Spleen (tissue), 11 donors: ENCODE measurements around the gene TCF12. TPM values are rescaled to one million over a fixed set of nuclear protein-coding genes. Genes with fewer than 3 reads are reported as not detected.

ENCODE experiments used
- DNase-seq: peaks from one replicate; pipeline ENCODE4 v3.0.0-alpha.2; 2020
- H3K27ac ChIP-seq, 8 donors: fragments of 200-600 bp; sonication (generic) in 7 of 8; 1 replicate in 4 of 8; 2 replicates in 4 of 8; pipeline versions ENCODE4 v1.5.0 to v1.8.0; 2016 to 2021; ENCODE audit warnings: inconsistent platforms in 4 of 8, mild to moderate bottlenecking in 4 of 8, moderate library complexity in 1 of 8
- H3K27me3 ChIP-seq, 7 donors: fragments of 200-600 bp; sonication (generic) in 6 of 7; replicated peaks in 1 of 7; 1 replicate in 4 of 7; 2 replicates in 3 of 7; pipeline versions ENCODE4 v1.5.0 to v1.8.0; 2016 to 2021; ENCODE audit warnings: inconsistent platforms in 3 of 7, mild to moderate bottlenecking in 1 of 7
- H3K36me3 ChIP-seq, 6 donors: fragments of 200-600 bp; sonication (generic) in 5 of 6; 1 replicate in 4 of 6; 2 replicates in 2 of 6; pipeline versions ENCODE4 v1.5.0 to v1.8.0; 2016 to 2021; ENCODE audit warnings: inconsistent platforms in 2 of 6
- H3K4me1 ChIP-seq, 6 donors: fragments of 200-600 bp; sonication (generic) in 5 of 6; 1 replicate in 3 of 6; 2 replicates in 3 of 6; pipeline versions ENCODE4 v1.5.0 to v1.8.0; 2016 to 2021; ENCODE audit warnings: inconsistent platforms in 3 of 6
- H3K4me3 ChIP-seq, 8 donors: fragments of 200-600 bp; sonication (generic) in 7 of 8; 1 replicate in 4 of 8; 2 replicates in 4 of 8; pipeline versions ENCODE4 v1.5.0 to v1.8.0; 2016 to 2021; ENCODE audit warnings: inconsistent platforms in 4 of 8, mild to moderate bottlenecking in 4 of 8, moderate library complexity in 2 of 8
- H3K9me3 ChIP-seq, 8 donors: fragments of 200-600 bp; sonication (generic) in 7 of 8; 1 replicate in 4 of 8; 2 replicates in 4 of 8; pipeline versions ENCODE4 v1.5.0 to v1.8.0; 2016 to 2021; ENCODE audit warnings: inconsistent platforms in 4 of 8
- CTCF ChIP-seq, 11 experiments: fragments of 200-600 bp in 7 of 11; fragments of 450-650 bp in 4 of 11; sonication (generic) in 4 of 11; IDR thresholded peaks in 8 of 11; conservative IDR thresholded peaks in 3 of 11; 1 replicate in 7 of 11; 2 replicates in 4 of 11; pipeline versions ENCODE4 v1.4.0 to v1.8.0; 2016 to 2021; ENCODE audit warnings: antibody characterized with exemption in 11 of 11, inconsistent platforms in 4 of 11, mild to moderate bottlenecking in 1 of 11
- POLR2A ChIP-seq, 3 donors: fragments of 450-650 bp; IDR thresholded peaks; one replicate each; pipeline ENCODE4 v1.5.1; 2017; ENCODE audit warnings: antibody characterized with exemption in 3 of 3, mild to moderate bottlenecking in 1 of 3
- POLR2AphosphoS5 ChIP-seq, 3 donors: sonication (generic); formaldehyde crosslinking; IDR thresholded peaks; one replicate each; pipeline ENCODE4 v1.5.1; 2017; ENCODE audit warnings: antibody characterized with exemption in 3 of 3
- whole genome bisulfite sequencing, 5 donors: extraction: QIAGEN DNeasy Blood & Tissue Kit in 3 of 5; methylation state at CpG; one replicate each; pipeline versions ENCODE4 v1.1.5 to v1.1.7; 2013 to 2018; 5-methylcytosine and 5-hydroxymethylcytosine counted together
- intact Hi-C: fragments of 100-400 bp; cut with DNase I; formaldehyde crosslinking; loops from one replicate; pipeline ENCODE4 v1.15.0; 2023; ENCODE audit warnings: low total_unique reads
- polyA plus RNA-seq, 3 donors: library from polyadenylated mRNA; stranded (reverse); fragments of 200-250 nt; gene quantifications; one replicate each; pipeline ENCODE4 v1.2.1, GENCODE V29; 2013
- total RNA-seq, 7 donors: library from RNA; depleted of rRNA in 3 of 7; stranded (reverse); fragments of >200 nt in 3 of 7; fragmentation: NEBNext Ultra II Directional in 4 of 7; extraction: Animal tissue kit (Norgen Biotek cat#: 25700) in 4 of 7; gene quantifications; one replicate each; pipeline versions ENCODE4 v1.1.0 to v1.2.1, GENCODE V29; 2016 to 2021
- donor health status: healthy with polysubstance abuse.
- donor health status: DM: no; HTN: no; CAD: no; lungs with moderate emphysema.
- donor health status: DM: no; HTN: no; CAD: no.
- donor health status: Bipolar disorder and iron deficiency.
- donor health status: healthy.
- donor health status: DM: no; HTN: no; CAD: no.
- donor health status: DM: yes; HTN: yes; CAD: no.

TCF12 gene
- total and polyA plus RNA-seq, 10 donors = 8.3 to 139 (median 111) TPM

- Histone ChIP-seq H3K36me3 (no peaks in the 10 kb centered on the region), H3K4me3 (no peak overlapping the region), H3K27ac (no peak overlapping the region), H3K4me1 (peaks cover 5 to 53% (median 23%) of the 10 kb centered on the region in 6 donors), H3K27me3 (no peaks in the 10 kb centered on the region), H3K9me3 (no peaks in the 10 kb centered on the region)
- intact Hi-C loops = no loop called here
- TF ChIP-seq POLR2A (IDR thresholded peaks at IDR 0.05) (no peak), CTCF (IDR thresholded peaks at IDR 0.05 in 8 of 11, conservative IDR thresholded peaks at IDR 0.05 in 3 of 11) (no peak), POLR2AphosphoS5 (IDR thresholded peaks at IDR 0.05) (no peak)
- DNase-seq = no peak
- WGBS, 5 donors = 57 to 76% (median 68%) methylated on average over 1 of the region's 1 CpG
These were observed 45.7 kb downstream of the TCF12 start for GRCh38 chr15:56964182-56964581.

- Histone ChIP-seq H3K27ac (no peak overlapping the region), H3K4me1 (peaks cover 5 to 46% (median 22%) of the 10 kb centered on the region in 6 donors), H3K4me3 (no peak overlapping the region), H3K36me3 (no peaks in the 10 kb centered on the region), H3K27me3 (no peaks in the 10 kb centered on the region), H3K9me3 (no peaks in the 10 kb centered on the region)
- no peak for DNase-seq
- TF ChIP-seq POLR2A (IDR thresholded peaks at IDR 0.05) = no peak
- no peak for TF ChIP-seq POLR2AphosphoS5 (IDR thresholded peaks at IDR 0.05)
- TF ChIP-seq CTCF (IDR thresholded peaks at IDR 0.05 in 8 of 11, conservative IDR thresholded peaks at IDR 0.05 in 3 of 11) = no peak
- 89 to 100% (median 94%) methylated on average over 1 of the region's 1 CpG for WGBS, 5 donors
- intact Hi-C loops = no loop called here
These were observed 47.0 kb downstream of the TCF12 start for GRCh38 chr15:56965231-56966013.

- H3K4me3 ChIP-seq = no peak overlapping the region
- H3K9me3 ChIP-seq = no peaks in the 10 kb centered on the region
- H3K36me3 ChIP-seq = no peaks in the 10 kb centered on the region
- 91 to 97% (median 93%) methylated on average over 3 of the region's 3 CpGs for WGBS, 5 donors
- H3K27me3 ChIP-seq = no peaks in the 10 kb centered on the region
- H3K27ac ChIP-seq = no peak overlapping the region
- H3K4me1 ChIP-seq = peaks cover 5 to 58% (median 27%) of the 10 kb centered on the region in 6 donors
- intact Hi-C loops = no loop called here
- no peak for DNase-seq
- no peak for TF ChIP-seq CTCF (IDR thresholded peaks at IDR 0.05 in 8 of 11, conservative IDR thresholded peaks at IDR 0.05 in 3 of 11)
- no peak for TF ChIP-seq POLR2AphosphoS5 (IDR thresholded peaks at IDR 0.05)
- no peak for TF ChIP-seq POLR2A (IDR thresholded peaks at IDR 0.05)
These were observed 48.9 kb downstream of the TCF12 start for GRCh38 chr15:56967336-56967735.

- Histone ChIP-seq H3K27me3 (no peaks in the 10 kb centered on the region), H3K4me1 (peaks cover 5 to 60% (median 30%) of the 10 kb centered on the region in 6 donors), H3K4me3 (no peak overlapping the region), H3K36me3 (no peaks in the 10 kb centered on the region), H3K27ac (no peak overlapping the region), H3K9me3 (no peaks in the 10 kb centered on the region)
- intact Hi-C loops = no loop called here
- TF ChIP-seq POLR2AphosphoS5 (IDR thresholded peaks at IDR 0.05) = no peak
- no peak for TF ChIP-seq CTCF (IDR thresholded peaks at IDR 0.05 in 8 of 11, conservative IDR thresholded peaks at IDR 0.05 in 3 of 11)
- no peak for TF ChIP-seq POLR2A (IDR thresholded peaks at IDR 0.05)
- DNase-seq = no peak
These were observed 49.8 kb downstream of the TCF12 start for GRCh38 chr15:56968256-56968655.
